ENCODE measurements around the gene CACFD1.

The CACFD1 gene

GRCh38 chr9:133505901-133506652 is 46.3 kb downstream of the CACFD1 start:
- no peak for DNase-seq (ENCODE audit: low spot score)
- Histone ChIP-seq H3K4me2 (ENCODE audit: insufficient read depth, low read length, poor library complexity, severe bottlenecking) (no peak overlapping the region), H3K4me3 (ENCODE audit: low read length in 2 of 2) (no peak overlapping the region), H2BK15ac (ENCODE audit: low read length) (peak overlapping the region; percentile 3), H4K91ac (ENCODE audit: low read depth, low read length, poor library complexity) (no peak overlapping the region), H3K9ac (ENCODE audit: low read depth, low read length, poor library complexity) (no peak overlapping the region), H3K27ac (replicated peaks; ENCODE audit: low read length) (no peak overlapping the region), H4K8ac (ENCODE audit: low read depth, low read length) (no peak overlapping the region), H3K14ac (ENCODE audit: low read length) (peak overlapping the region; percentile 41), H3K23ac (ENCODE audit: low read depth, low read length, poor library complexity) (no peak overlapping the region), H3K4ac (ENCODE audit: low read length) (no peak overlapping the region), H3K4me1 (ENCODE audit: control insufficient read depth in 2 of 2, insufficient read depth in 1 of 2, low read depth in 1 of 2, low read length in 2 of 2) (peaks cover 10 to 14% of the 10 kb centered on the region in 2 donors), H3K36me3 (replicated peaks in 1 of 2; ENCODE audit: control insufficient read depth in 2 of 2, insufficient read depth in 2 of 2, low read length in 2 of 2) (no peaks in the 10 kb centered on the region), H2BK5ac (ENCODE audit: low read length) (no peak overlapping the region), H2BK120ac (ENCODE audit: low read depth, low read length) (no peak overlapping the region), H2AK5ac (ENCODE audit: low read depth, low read length) (peak overlapping the region; percentile 71), H2BK12ac (ENCODE audit: low read length) (no peak overlapping the region), H3K9me3 (replicated peaks in 1 of 2; ENCODE audit: control insufficient read depth in 2 of 2, insufficient read depth in 1 of 2, low read depth in 1 of 2, low read length in 2 of 2) (no peaks in the 10 kb centered on the region), H3K27me3 (ENCODE audit: control insufficient read depth in 3 of 3, insufficient read depth in 3 of 3, low read depth in 1 of 3, low read length in 3 of 3) (peaks cover 0 to 16% (median 0%) of the 10 kb centered on the region in 3 experiments), H3K79me1 (ENCODE audit: low read depth, low read length) (no peaks in the 10 kb centered on the region), H3K18ac (ENCODE audit: low read length) (peak overlapping the region; percentile 77), H2AFZ (ENCODE audit: low read length) (no peak overlapping the region)
- WGBS, 2 donors (ENCODE audit: extremely low coverage in 2 of 2, insufficient read length in 2 of 2, insufficient replicate concordance in 1 of 2): no CpG with 5 or more reads among the region's 23 CpGs

- no peak overlapping the region for H2AFZ ChIP-seq (ENCODE audit: low read length)
- H2AK5ac ChIP-seq (ENCODE audit: low read depth, low read length): peak overlapping the region; percentile 14
- peak overlapping the region; percentile 39 for H2BK5ac ChIP-seq (ENCODE audit: low read length)
- no peak overlapping the region for H3K4me2 ChIP-seq (ENCODE audit: insufficient read depth, low read length, poor library complexity, severe bottlenecking)
- no peak overlapping the region for H3K4me3 ChIP-seq (ENCODE audit: low read length in 2 of 2)
- no peak for DNase-seq (ENCODE audit: low spot score)
- H3K27me3 ChIP-seq (ENCODE audit: control insufficient read depth in 3 of 3, insufficient read depth in 3 of 3, low read depth in 1 of 3, low read length in 3 of 3): peaks cover 0 to 16% (median 1%) of the 10 kb centered on the region in 3 experiments
- H2BK15ac ChIP-seq (ENCODE audit: low read length): no peak overlapping the region
- H4K91ac ChIP-seq (ENCODE audit: low read depth, low read length, poor library complexity): no peak overlapping the region
- no peak overlapping the region for H4K8ac ChIP-seq (ENCODE audit: low read depth, low read length)
- H3K9me3 ChIP-seq (replicated peaks in 1 of 2; ENCODE audit: control insufficient read depth in 2 of 2, insufficient read depth in 1 of 2, low read depth in 1 of 2, low read length in 2 of 2): peaks cover 0 to 2% of the 10 kb centered on the region in 2 donors
- H3K4ac ChIP-seq (ENCODE audit: low read length): no peak overlapping the region
- no peak overlapping the region for H2BK120ac ChIP-seq (ENCODE audit: low read depth, low read length)
- H3K14ac ChIP-seq (ENCODE audit: low read length): peak overlapping the region; percentile 38
- peaks cover under 1% of the 10 kb centered on the region for H3K79me1 ChIP-seq (ENCODE audit: low read depth, low read length)
- H3K4me1 ChIP-seq (ENCODE audit: control insufficient read depth in 2 of 2, insufficient read depth in 1 of 2, low read depth in 1 of 2, low read length in 2 of 2): peaks cover 10 to 14% of the 10 kb centered on the region in 2 donors
- H2BK12ac ChIP-seq (ENCODE audit: low read length): no peak overlapping the region
- no peak overlapping the region for H3K27ac ChIP-seq (replicated peaks; ENCODE audit: low read length)
- H3K18ac ChIP-seq (ENCODE audit: low read length): peak overlapping the region; percentile 59
- peaks cover 0 to 1% of the 10 kb centered on the region in 2 donors for H3K36me3 ChIP-seq (replicated peaks in 1 of 2; ENCODE audit: control insufficient read depth in 2 of 2, insufficient read depth in 2 of 2, low read length in 2 of 2)
- no CpG with 5 or more reads among the region's 18 CpGs for WGBS, 2 donors (ENCODE audit: extremely low coverage in 2 of 2, insufficient read length in 2 of 2, insufficient replicate concordance in 1 of 2)
- no peak overlapping the region for H3K9ac ChIP-seq (ENCODE audit: low read depth, low read length, poor library complexity)
- no peak overlapping the region for H3K23ac ChIP-seq (ENCODE audit: low read depth, low read length, poor library complexity)
Observed at GRCh38 chr9:133506653-133507038, 46.9 kb downstream of the CACFD1 start.

GRCh38 chr9:133507246-133507965 is 47.6 kb downstream of the CACFD1 start:
- WGBS, 2 donors (ENCODE audit: extremely low coverage in 2 of 2, insufficient read length in 2 of 2, insufficient replicate concordance in 1 of 2): no CpG with 5 or more reads among the region's 24 CpGs
- Histone ChIP-seq H2BK12ac (ENCODE audit: low read length) (peak overlapping the region; percentile 75), H2AFZ (ENCODE audit: low read length) (no peak overlapping the region), H3K4me3 (ENCODE audit: low read length in 2 of 2) (no peak overlapping the region), H3K14ac (ENCODE audit: low read length) (peak overlapping the region; percentile 47), H4K91ac (ENCODE audit: low read depth, low read length, poor library complexity) (no peak overlapping the region), H3K9me3 (replicated peaks in 1 of 2; ENCODE audit: control insufficient read depth in 2 of 2, insufficient read depth in 1 of 2, low read depth in 1 of 2, low read length in 2 of 2) (peaks cover 0 to 9% of the 10 kb centered on the region in 2 donors), H2BK15ac (ENCODE audit: low read length) (peak overlapping the region; percentile 91), H3K79me1 (ENCODE audit: low read depth, low read length) (peaks cover 7% of the 10 kb centered on the region), H3K18ac (ENCODE audit: low read length) (peak overlapping the region; percentile 78), H3K36me3 (replicated peaks in 1 of 2; ENCODE audit: control insufficient read depth in 2 of 2, insufficient read depth in 2 of 2, low read length in 2 of 2) (peaks cover 0 to 4% of the 10 kb centered on the region in 2 donors), H3K27ac (replicated peaks; ENCODE audit: low read length) (no peak overlapping the region), H2AK5ac (ENCODE audit: low read depth, low read length) (peak overlapping the region; percentile 91), H3K4ac (ENCODE audit: low read length) (peak overlapping the region; percentile 70), H3K9ac (ENCODE audit: low read depth, low read length, poor library complexity) (peak overlapping the region; percentile 67), H4K8ac (ENCODE audit: low read depth, low read length) (no peak overlapping the region), H2BK120ac (ENCODE audit: low read depth, low read length) (peak overlapping the region; percentile 54), H3K4me2 (ENCODE audit: insufficient read depth, low read length, poor library complexity, severe bottlenecking) (no peak overlapping the region), H3K23ac (ENCODE audit: low read depth, low read length, poor library complexity) (no peak overlapping the region), H3K4me1 (ENCODE audit: control insufficient read depth in 2 of 2, insufficient read depth in 1 of 2, low read depth in 1 of 2, low read length in 2 of 2) (peaks cover 12 to 14% of the 10 kb centered on the region in 2 donors), H3K27me3 (ENCODE audit: control insufficient read depth in 3 of 3, insufficient read depth in 3 of 3, low read depth in 1 of 3, low read length in 3 of 3) (peaks cover 0 to 16% (median 2%) of the 10 kb centered on the region in 3 experiments), H2BK5ac (ENCODE audit: low read length) (peak overlapping the region; percentile 39)
- no peak for DNase-seq (ENCODE audit: low spot score)

- Histone ChIP-seq H2AK5ac (ENCODE audit: low read depth, low read length) (peak overlapping the region; percentile 91), H3K36me3 (replicated peaks in 1 of 2; ENCODE audit: control insufficient read depth in 2 of 2, insufficient read depth in 2 of 2, low read length in 2 of 2) (peaks cover 0 to 4% of the 10 kb centered on the region in 2 donors), H4K8ac (ENCODE audit: low read depth, low read length) (no peak overlapping the region), H4K91ac (ENCODE audit: low read depth, low read length, poor library complexity) (no peak overlapping the region), H3K79me1 (ENCODE audit: low read depth, low read length) (peaks cover 9% of the 10 kb centered on the region), H3K9ac (ENCODE audit: low read depth, low read length, poor library complexity) (no peak overlapping the region), H3K9me3 (replicated peaks in 1 of 2; ENCODE audit: control insufficient read depth in 2 of 2, insufficient read depth in 1 of 2, low read depth in 1 of 2, low read length in 2 of 2) (peaks cover 0 to 9% of the 10 kb centered on the region in 2 donors), H3K4me2 (ENCODE audit: insufficient read depth, low read length, poor library complexity, severe bottlenecking) (no peak overlapping the region), H3K18ac (ENCODE audit: low read length) (peak overlapping the region; percentile 51), H2BK120ac (ENCODE audit: low read depth, low read length) (peak overlapping the region; percentile 54), H3K23ac (ENCODE audit: low read depth, low read length, poor library complexity) (no peak overlapping the region), H3K27me3 (ENCODE audit: control insufficient read depth in 3 of 3, insufficient read depth in 3 of 3, low read depth in 1 of 3, low read length in 3 of 3) (peaks cover 0 to 16% (median 2%) of the 10 kb centered on the region in 3 experiments), H3K14ac (ENCODE audit: low read length) (peak overlapping the region; percentile 17), H3K4ac (ENCODE audit: low read length) (peak overlapping the region; percentile 54), H2BK5ac (ENCODE audit: low read length) (no peak overlapping the region), H3K4me1 (ENCODE audit: control insufficient read depth in 2 of 2, insufficient read depth in 1 of 2, low read depth in 1 of 2, low read length in 2 of 2) (peaks cover 14 to 16% of the 10 kb centered on the region in 2 donors), H3K27ac (replicated peaks; ENCODE audit: low read length) (no peak overlapping the region), H3K4me3 (ENCODE audit: low read length in 2 of 2) (no peak overlapping the region), H2AFZ (ENCODE audit: low read length) (no peak overlapping the region), H2BK15ac (ENCODE audit: low read length) (peak overlapping the region; percentile 91), H2BK12ac (ENCODE audit: low read length) (peak overlapping the region; percentile 75)
- DNase-seq (ENCODE audit: low spot score): no peak
- no CpG with 5 or more reads among the region's 8 CpGs for WGBS, 2 donors (ENCODE audit: extremely low coverage in 2 of 2, insufficient read length in 2 of 2, insufficient replicate concordance in 1 of 2)
Observed at GRCh38 chr9:133508046-133508445, 48.3 kb downstream of the CACFD1 start.
